GM23338 (cell line): ENCODE data around the gene INPP5D. TPM values are rescaled to one million over a fixed set of nuclear protein-coding genes. Genes with fewer than 3 reads are reported as not detected.

ENCODE experiments used
- ATAC-seq: fragments of 200-7000 bp; cut with Tn5 transposase; 3 replicates; pipeline ENCODE4 v1.9.1; 2020
- DNase-seq: peaks from one replicate; pipeline ENCODE4 v3.0.0-alpha.2; 2015; ENCODE audit warnings: low spot score
- H2AFZ ChIP-seq: fragments of 200-600 bp; sonication (generic); 2 replicates; pipeline ENCODE4 v1.8.0; 2016; ENCODE audit warnings: antibody characterized with exemption, mild to moderate bottlenecking, moderate library complexity
- H3F3A ChIP-seq: fragments of 200-600 bp; sonication (generic); replicated peaks from 2 replicates; pipeline ENCODE4 v1.8.0; 2017; ENCODE audit warnings: antibody characterized with exemption, mixed run types, low read depth
- H3K27ac ChIP-seq: fragments of 200-600 bp; sonication (generic); 2 replicates; pipeline ENCODE4 v1.6.1; 2016; ENCODE audit warnings: low read depth
- H3K27me3 ChIP-seq: fragments of 200-600 bp; sonication (generic); 2 replicates; pipeline ENCODE4 v1.8.0; 2016; ENCODE audit warnings: mild to moderate bottlenecking, mixed run types, moderate library complexity; ENCODE audit not compliant: insufficient read depth
- H3K36me3 ChIP-seq: fragments of 200-600 bp; sonication (generic); 2 replicates; pipeline ENCODE4 v1.8.0; 2016; ENCODE audit warnings: mild to moderate bottlenecking; ENCODE audit not compliant: insufficient read depth
- H3K4me1 ChIP-seq: fragments of 200-600 bp; sonication (generic); 2 replicates; pipeline ENCODE4 v1.8.0; 2016; ENCODE audit warnings: mild to moderate bottlenecking, moderate library complexity; ENCODE audit not compliant: insufficient read depth
- H3K4me2 ChIP-seq: fragments of 200-600 bp; sonication (generic); 2 replicates; pipeline ENCODE4 v1.7.1; 2017; ENCODE audit warnings: mixed run types
- H3K4me3 ChIP-seq: fragments of 200-600 bp; sonication (generic); 2 replicates; pipeline ENCODE4 v1.6.1; 2016; ENCODE audit warnings: mixed run types
- H3K79me2 ChIP-seq: fragments of 200-600 bp; sonication (generic); replicated peaks from 2 replicates; pipeline ENCODE4 v1.8.0; 2017; ENCODE audit warnings: mild to moderate bottlenecking; ENCODE audit not compliant: insufficient read depth
- H3K9me2 ChIP-seq: fragments of 200-600 bp; sonication (generic); 2 replicates; pipeline ENCODE4 v1.8.0; 2017; ENCODE audit not compliant: insufficient read depth
- H4K20me1 ChIP-seq: fragments of 200-600 bp; sonication (generic); replicated peaks from 2 replicates; pipeline ENCODE4 v1.8.0; 2017; ENCODE audit warnings: mild to moderate bottlenecking; ENCODE audit not compliant: insufficient read depth
- H3K27ac Mint-ChIP-seq: 2 replicates; pipeline ENCODE4 v1.8.0; 2020; ENCODE audit warnings: inconsistent platforms, mild to moderate bottlenecking, moderate library complexity, mixed read lengths
- H3K27me3 Mint-ChIP-seq: 3 replicates; pipeline ENCODE4 v1.8.0; 2022; ENCODE audit warnings: low read depth, mild to moderate bottlenecking, moderate library complexity, mixed read lengths, inconsistent platforms; ENCODE audit not compliant: insufficient read depth, poor library complexity
- H3K36me3 Mint-ChIP-seq: 3 replicates; pipeline ENCODE4 v1.8.0; 2021; ENCODE audit warnings: low read depth, mild to moderate bottlenecking, inconsistent platforms, moderate library complexity, mixed read lengths
- H3K4me1 Mint-ChIP-seq: 3 replicates; pipeline ENCODE4 v1.8.0; 2020; ENCODE audit warnings: mild to moderate bottlenecking, inconsistent platforms, mixed read lengths
- H3K4me3 Mint-ChIP-seq: 3 replicates; pipeline ENCODE4 v1.8.0; 2021; ENCODE audit warnings: moderate library complexity, mild to moderate bottlenecking, inconsistent platforms, mixed read lengths
- H3K9me3 Mint-ChIP-seq: 3 replicates; pipeline ENCODE4 v1.8.0; 2020; ENCODE audit warnings: moderate library complexity, mild to moderate bottlenecking, inconsistent platforms, mixed read lengths
- CREB1 ChIP-seq: fragments of 250-450 bp; sonication (Bioruptor Pico); IDR thresholded peaks from 2 replicates; pipeline ENCODE4 v1.5.0; 2020; ENCODE audit warnings: low read depth, mild to moderate bottlenecking, moderate library complexity
- EZH2 ChIP-seq: fragments of 200-600 bp; sonication (generic); IDR thresholded peaks from one replicate; pipeline ENCODE4 v1.8.0; 2017; ENCODE audit warnings: antibody characterized with exemption, mild to moderate bottlenecking, low read depth; ENCODE audit not compliant: unreplicated experiment
- EZH2phosphoT487 ChIP-seq: fragments of 200-600 bp; sonication (generic); IDR thresholded peaks from one replicate; pipeline ENCODE4 v1.8.1; 2018; ENCODE audit warnings: antibody characterized with exemption; ENCODE audit not compliant: unreplicated experiment
- JUNB ChIP-seq: IDR thresholded peaks from one replicate; pipeline ENCODE4 v1.6.1; 2016; ENCODE audit warnings: antibody characterized with exemption; ENCODE audit not compliant: unreplicated experiment
- NANOG ChIP-seq: IDR thresholded peaks from 2 replicates; pipeline ENCODE4 v1.6.1; 2016; ENCODE audit warnings: antibody characterized with exemption, borderline replicate concordance
- POLR2AphosphoS5 ChIP-seq: IDR thresholded peaks from 2 replicates; pipeline ENCODE4 v1.6.1; 2016; ENCODE audit warnings: antibody characterized with exemption, low read depth
- STAT1 ChIP-seq: IDR thresholded peaks from one replicate; pipeline ENCODE4 v1.6.1; 2016; ENCODE audit warnings: antibody characterized with exemption; ENCODE audit not compliant: unreplicated experiment
- ZNF114 ChIP-seq: fragments of 250-450 bp; sonication (Bioruptor Pico); IDR thresholded peaks from 2 replicates; pipeline ENCODE4 v1.5.0; 2020; ENCODE audit warnings: mild to moderate bottlenecking, moderate library complexity
- ZNF331 ChIP-seq: fragments of 250-450 bp; sonication (Bioruptor Pico); IDR thresholded peaks from 2 replicates; pipeline ENCODE4 v1.5.0; 2020; ENCODE audit warnings: low read depth, mild to moderate bottlenecking, moderate library complexity
- polyA plus RNA-seq: library from polyadenylated mRNA; unstranded; fragments of >200 nt; fragmentation: Nextera tagmentation; extraction: Ambion mirVana; gene quantifications from 2 replicates; pipeline ENCODE4 v1.2.1, GENCODE V29; 2016
- total RNA-seq: library from RNA; depleted of rRNA; stranded (reverse); fragments of >200 nt; shearing (Covaris generic); gene quantifications from 2 replicates; pipeline ENCODE4 v1.2.3, GENCODE V29; 2014
- TF ChIP-seq, protein P1 (sequence below), 2 experiments: fragments of 200-600 bp in 1 of 2; sonication (generic) in 1 of 2; conservative IDR thresholded peaks; 2 replicates each; pipeline versions ENCODE4 v1.5.1 to v1.6.1; 2016 to 2017; ENCODE audit warnings: antibody characterized with exemption in 2 of 2, low read depth in 2 of 2, mild to moderate bottlenecking in 2 of 2, moderate library complexity in 1 of 2
- TF ChIP-seq, protein P2 (sequence below): IDR thresholded peaks from one replicate; pipeline ENCODE4 v1.6.1; 2018; ENCODE audit warnings: antibody characterized with exemption; ENCODE audit not compliant: unreplicated experiment
- TF ChIP-seq, protein P3 (sequence below): IDR thresholded peaks from 2 replicates; pipeline ENCODE4 v1.6.1; 2016; ENCODE audit warnings: antibody characterized with exemption

INPP5D gene
- total and polyA plus RNA-seq, 2 experiments from 2014 or later = 6.6 to 8.3 TPM

DNA sequence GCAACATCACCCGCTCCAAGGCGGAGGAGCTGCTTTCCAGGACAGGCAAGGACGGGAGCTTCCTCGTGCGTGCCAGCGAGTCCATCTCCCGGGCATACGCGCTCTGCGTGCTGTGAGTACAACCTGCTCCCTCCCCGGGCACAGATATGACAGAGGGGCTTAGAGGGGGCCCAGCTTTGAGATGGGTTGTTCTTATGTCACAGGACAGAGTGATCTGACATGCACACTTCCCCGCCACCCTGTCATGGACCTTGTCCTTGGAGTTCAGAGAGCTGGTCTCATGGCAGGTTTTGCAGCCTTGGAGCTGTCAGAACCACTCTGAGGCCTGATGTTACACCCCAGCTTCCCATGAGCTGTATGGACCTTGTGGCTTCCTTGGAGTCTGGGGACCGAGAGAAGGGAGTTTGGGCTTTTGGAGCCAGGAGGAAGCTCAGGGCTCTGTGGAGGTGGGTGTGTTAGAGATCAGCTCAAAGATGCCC is 398 bp downstream of the INPP5D start:
- H3F3A ChIP-seq = no peaks in the 10 kb centered on the region
- no peak overlapping the region for H2AFZ ChIP-seq
- H3K27ac Mint-ChIP-seq = no peak overlapping the region
- ATAC-seq (no peak), DNase-seq (no peak)
- no peaks in the 10 kb centered on the region for H3K4me1 ChIP-seq
- H3K27ac ChIP-seq = no peak overlapping the region
- H3K27me3 ChIP-seq = no peaks in the 10 kb centered on the region
- H3K27me3 Mint-ChIP-seq = peaks cover 6% of the 10 kb centered on the region
- H3K4me3 ChIP-seq = no peak overlapping the region
- H3K36me3 Mint-ChIP-seq = no peaks in the 10 kb centered on the region
- no peak overlapping the region for H3K4me3 Mint-ChIP-seq
- no peaks in the 10 kb centered on the region for H4K20me1 ChIP-seq
- no peaks in the 10 kb centered on the region for H3K9me3 Mint-ChIP-seq
- no peaks in the 10 kb centered on the region for H3K9me2 ChIP-seq
- no peak overlapping the region for H3K4me2 ChIP-seq
- H3K4me1 Mint-ChIP-seq = peaks cover 22% of the 10 kb centered on the region
- no peak for TF ChIP-seq ZNF114
- no peaks in the 10 kb centered on the region for H3K36me3 ChIP-seq
- no peaks in the 10 kb centered on the region for H3K79me2 ChIP-seq

DNA sequence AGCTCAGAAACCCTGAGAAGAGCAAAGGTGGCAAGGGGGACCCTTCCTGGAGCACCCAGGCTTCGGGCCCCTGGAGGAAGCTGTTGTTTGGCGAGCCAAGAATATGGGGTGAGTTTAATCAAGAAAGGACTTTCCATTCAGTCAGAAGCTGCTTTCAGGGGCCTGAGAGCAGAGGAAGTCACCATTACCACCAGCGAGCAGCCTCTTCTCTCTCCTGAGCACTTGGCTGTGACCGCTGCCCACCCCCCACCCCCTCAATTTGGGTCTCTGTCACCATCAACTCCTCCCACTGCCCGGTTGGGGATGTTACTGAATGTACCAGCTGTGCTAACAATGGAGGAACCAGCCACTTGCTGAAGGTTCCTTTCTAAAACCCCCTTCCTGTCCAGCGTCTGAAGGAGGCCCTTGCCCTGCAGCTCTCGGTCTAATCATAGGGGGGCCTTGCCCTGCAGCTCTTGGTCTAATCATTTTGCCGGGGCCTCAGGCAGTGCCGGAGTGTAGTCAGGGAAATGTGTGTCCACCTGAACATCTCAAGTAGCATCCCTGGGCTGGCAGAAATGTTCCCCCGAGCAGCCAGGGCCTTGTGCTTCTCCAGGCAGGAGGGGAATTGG is 943 bp downstream of the INPP5D start:
- H3K27me3 Mint-ChIP-seq = peaks cover 6% of the 10 kb centered on the region
- TF ChIP-seq EZH2 (no peak), CREB1 (no peak), EZH2phosphoT487 (no peak), ZNF114 (no peak), POLR2AphosphoS5 (no peak), NANOG (no peak), ZNF331 (CRISPR knock-in tag) (no peak), STAT1 (no peak), JUNB (no peak)
- TF ChIP-seq, protein P1, sequence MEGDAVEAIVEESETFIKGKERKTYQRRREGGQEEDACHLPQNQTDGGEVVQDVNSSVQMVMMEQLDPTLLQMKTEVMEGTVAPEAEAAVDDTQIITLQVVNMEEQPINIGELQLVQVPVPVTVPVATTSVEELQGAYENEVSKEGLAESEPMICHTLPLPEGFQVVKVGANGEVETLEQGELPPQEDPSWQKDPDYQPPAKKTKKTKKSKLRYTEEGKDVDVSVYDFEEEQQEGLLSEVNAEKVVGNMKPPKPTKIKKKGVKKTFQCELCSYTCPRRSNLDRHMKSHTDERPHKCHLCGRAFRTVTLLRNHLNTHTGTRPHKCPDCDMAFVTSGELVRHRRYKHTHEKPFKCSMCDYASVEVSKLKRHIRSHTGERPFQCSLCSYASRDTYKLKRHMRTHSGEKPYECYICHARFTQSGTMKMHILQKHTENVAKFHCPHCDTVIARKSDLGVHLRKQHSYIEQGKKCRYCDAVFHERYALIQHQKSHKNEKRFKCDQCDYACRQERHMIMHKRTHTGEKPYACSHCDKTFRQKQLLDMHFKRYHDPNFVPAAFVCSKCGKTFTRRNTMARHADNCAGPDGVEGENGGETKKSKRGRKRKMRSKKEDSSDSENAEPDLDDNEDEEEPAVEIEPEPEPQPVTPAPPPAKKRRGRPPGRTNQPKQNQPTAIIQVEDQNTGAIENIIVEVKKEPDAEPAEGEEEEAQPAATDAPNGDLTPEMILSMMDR (conservative IDR thresholded peaks at IDR 0.05; ENCODE audit: low read depth in 2 of 2) = no peak
- TF ChIP-seq, protein P2, sequence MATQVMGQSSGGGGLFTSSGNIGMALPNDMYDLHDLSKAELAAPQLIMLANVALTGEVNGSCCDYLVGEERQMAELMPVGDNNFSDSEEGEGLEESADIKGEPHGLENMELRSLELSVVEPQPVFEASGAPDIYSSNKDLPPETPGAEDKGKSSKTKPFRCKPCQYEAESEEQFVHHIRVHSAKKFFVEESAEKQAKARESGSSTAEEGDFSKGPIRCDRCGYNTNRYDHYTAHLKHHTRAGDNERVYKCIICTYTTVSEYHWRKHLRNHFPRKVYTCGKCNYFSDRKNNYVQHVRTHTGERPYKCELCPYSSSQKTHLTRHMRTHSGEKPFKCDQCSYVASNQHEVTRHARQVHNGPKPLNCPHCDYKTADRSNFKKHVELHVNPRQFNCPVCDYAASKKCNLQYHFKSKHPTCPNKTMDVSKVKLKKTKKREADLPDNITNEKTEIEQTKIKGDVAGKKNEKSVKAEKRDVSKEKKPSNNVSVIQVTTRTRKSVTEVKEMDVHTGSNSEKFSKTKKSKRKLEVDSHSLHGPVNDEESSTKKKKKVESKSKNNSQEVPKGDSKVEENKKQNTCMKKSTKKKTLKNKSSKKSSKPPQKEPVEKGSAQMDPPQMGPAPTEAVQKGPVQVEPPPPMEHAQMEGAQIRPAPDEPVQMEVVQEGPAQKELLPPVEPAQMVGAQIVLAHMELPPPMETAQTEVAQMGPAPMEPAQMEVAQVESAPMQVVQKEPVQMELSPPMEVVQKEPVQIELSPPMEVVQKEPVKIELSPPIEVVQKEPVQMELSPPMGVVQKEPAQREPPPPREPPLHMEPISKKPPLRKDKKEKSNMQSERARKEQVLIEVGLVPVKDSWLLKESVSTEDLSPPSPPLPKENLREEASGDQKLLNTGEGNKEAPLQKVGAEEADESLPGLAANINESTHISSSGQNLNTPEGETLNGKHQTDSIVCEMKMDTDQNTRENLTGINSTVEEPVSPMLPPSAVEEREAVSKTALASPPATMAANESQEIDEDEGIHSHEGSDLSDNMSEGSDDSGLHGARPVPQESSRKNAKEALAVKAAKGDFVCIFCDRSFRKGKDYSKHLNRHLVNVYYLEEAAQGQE = no peak
- TF ChIP-seq, protein P3, sequence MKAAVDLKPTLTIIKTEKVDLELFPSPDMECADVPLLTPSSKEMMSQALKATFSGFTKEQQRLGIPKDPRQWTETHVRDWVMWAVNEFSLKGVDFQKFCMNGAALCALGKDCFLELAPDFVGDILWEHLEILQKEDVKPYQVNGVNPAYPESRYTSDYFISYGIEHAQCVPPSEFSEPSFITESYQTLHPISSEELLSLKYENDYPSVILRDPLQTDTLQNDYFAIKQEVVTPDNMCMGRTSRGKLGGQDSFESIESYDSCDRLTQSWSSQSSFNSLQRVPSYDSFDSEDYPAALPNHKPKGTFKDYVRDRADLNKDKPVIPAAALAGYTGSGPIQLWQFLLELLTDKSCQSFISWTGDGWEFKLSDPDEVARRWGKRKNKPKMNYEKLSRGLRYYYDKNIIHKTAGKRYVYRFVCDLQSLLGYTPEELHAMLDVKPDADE = no peak

More for the DNA sequence above, 943 bp downstream of the INPP5D start:
- H3K27ac Mint-ChIP-seq = no peak overlapping the region
- Histone ChIP-seq H3K79me2 (no peaks in the 10 kb centered on the region), H3K27me3 (no peaks in the 10 kb centered on the region), H3K4me2 (no peak overlapping the region), H3K27ac (no peak overlapping the region), H3K4me3 (no peak overlapping the region), H2AFZ (no peak overlapping the region), H4K20me1 (no peaks in the 10 kb centered on the region), H3K9me2 (no peaks in the 10 kb centered on the region), H3K4me1 (no peaks in the 10 kb centered on the region), H3F3A (no peaks in the 10 kb centered on the region), H3K36me3 (no peaks in the 10 kb centered on the region)
- DNase-seq (no peak), ATAC-seq (no peak)
- H3K36me3 Mint-ChIP-seq = no peaks in the 10 kb centered on the region
- H3K4me1 Mint-ChIP-seq = peaks cover 22% of the 10 kb centered on the region
- no peak overlapping the region for H3K4me3 Mint-ChIP-seq
- no peaks in the 10 kb centered on the region for H3K9me3 Mint-ChIP-seq
